Measurements from ENCODE around the gene MYO1H.
A peak's percentile ranks its signal among the peaks of the same experiment; 100 is the strongest.
"Not testable (repeated sequence)": the region's sequence is repeated elsewhere in the genome, so short reads cannot be mapped to it uniquely, and the experiment has no call there.

The MYO1H gene, protein sequence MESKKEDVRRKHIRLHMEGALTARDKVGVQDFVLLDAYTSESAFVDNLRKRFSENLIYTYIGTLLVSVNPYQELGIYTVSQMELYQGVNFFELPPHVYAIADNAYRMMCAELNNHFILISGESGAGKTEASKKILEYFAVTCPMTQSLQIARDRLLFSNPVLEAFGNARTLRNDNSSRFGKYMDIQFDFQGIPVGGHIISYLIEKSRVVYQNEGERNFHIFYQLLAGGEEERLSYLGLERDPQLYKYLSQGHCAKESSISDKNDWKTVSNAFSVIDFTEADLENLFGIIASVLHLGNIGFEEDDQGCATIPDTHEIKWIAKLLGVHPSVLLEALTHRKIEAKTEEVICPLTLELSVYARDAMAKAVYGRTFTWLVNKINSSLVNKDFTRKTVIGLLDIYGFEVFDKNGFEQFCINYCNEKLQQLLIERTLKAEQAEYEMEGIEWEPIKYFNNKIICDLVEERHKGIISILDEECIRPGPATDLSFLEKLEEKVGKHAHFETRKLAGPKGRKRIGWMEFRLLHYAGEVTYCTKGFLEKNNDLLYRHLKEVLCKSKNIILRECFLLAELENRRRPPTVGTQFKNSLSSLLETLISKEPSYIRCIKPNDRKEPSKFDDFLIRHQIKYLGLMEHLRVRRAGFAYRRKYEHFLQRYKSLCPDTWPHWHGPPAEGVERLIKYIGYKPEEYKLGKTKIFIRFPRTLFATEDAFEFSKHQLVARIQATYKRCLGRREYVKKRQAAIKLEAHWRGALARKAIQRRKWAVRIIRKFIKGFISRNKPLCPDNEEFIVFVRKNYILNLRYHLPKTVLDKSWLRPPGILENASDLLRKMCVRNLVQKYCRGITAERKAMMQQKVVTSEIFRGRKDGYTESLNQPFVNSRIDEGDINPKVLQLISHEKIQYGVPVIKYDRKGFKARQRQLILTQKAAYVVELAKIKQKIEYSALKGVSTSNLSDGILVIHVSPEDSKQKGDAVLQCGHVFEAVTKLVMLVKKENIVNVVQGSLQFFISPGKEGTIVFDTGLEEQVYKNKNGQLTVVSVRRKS

DNA sequence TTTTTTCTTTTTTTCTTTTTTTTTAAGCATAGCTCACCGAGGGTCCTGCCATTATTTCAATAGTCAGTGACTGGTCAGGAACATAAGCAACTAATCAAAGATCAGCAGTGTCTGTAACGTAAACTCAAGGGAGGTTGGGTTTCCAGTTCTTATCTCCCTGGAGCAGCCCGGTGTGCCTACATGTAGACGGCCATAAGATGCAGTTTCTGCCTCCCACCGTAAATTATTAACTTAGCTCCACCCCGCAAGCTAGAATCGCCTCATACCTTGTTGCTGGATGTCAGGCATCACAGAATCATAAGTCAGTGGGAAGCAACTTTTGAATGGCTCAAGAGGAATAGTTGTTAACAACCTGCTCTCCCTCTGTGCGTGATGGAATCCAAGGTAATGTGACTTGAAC lies at the start of gene MYO1H:
MYO1H (plus strand) TSS at position 312 of the 400 bp plus-strand sequence; CDS start at position 373, 61 bp downstream.
- Mint-ChIP-seq H3K27ac (no peak within 1 kb of the TSS), H3K36me3 (ENCODE audit: low read depth) (no peaks in the 10 kb centered on the region), H3K9me3 (peaks cover 2% of the 10 kb centered on the region), H3K27me3 (peaks cover 34% of the 10 kb centered on the region), H3K4me3 (no peak within 1 kb of the TSS), H3K4me1 (ENCODE audit: low read depth) (no peaks in the 10 kb centered on the region)
- DNase-seq = no peak

GRCh38 chr12:109299849-109300248 lies 47.9 kb upstream of the MYO1H start:
- H3K27ac Mint-ChIP-seq = no peak overlapping the region
- DNase-seq = no peak
- no peaks in the 10 kb centered on the region for H3K9me3 Mint-ChIP-seq
- H3K36me3 Mint-ChIP-seq (ENCODE audit: low read depth) = no peaks in the 10 kb centered on the region
- no peaks in the 10 kb centered on the region for H3K4me1 Mint-ChIP-seq (ENCODE audit: low read depth)
- no peak overlapping the region for H3K4me3 Mint-ChIP-seq
- H3K27me3 Mint-ChIP-seq = peaks cover 31% of the 10 kb centered on the region

GRCh38 chr12:109301643-109302168 lies 46.0 kb upstream of the MYO1H start:
- no peak for DNase-seq
- Mint-ChIP-seq H3K36me3 (ENCODE audit: low read depth) (no peaks in the 10 kb centered on the region), H3K27ac (no peak overlapping the region), H3K4me3 (no peak overlapping the region), H3K4me1 (ENCODE audit: low read depth) (no peaks in the 10 kb centered on the region), H3K9me3 (no peaks in the 10 kb centered on the region), H3K27me3 (peaks cover 39% of the 10 kb centered on the region)

- no peaks in the 10 kb centered on the region for H3K36me3 Mint-ChIP-seq (ENCODE audit: low read depth)
- H3K4me3 Mint-ChIP-seq = no peak overlapping the region
- H3K27me3 Mint-ChIP-seq = peaks cover 41% of the 10 kb centered on the region
- H3K4me1 Mint-ChIP-seq (ENCODE audit: low read depth) = no peaks in the 10 kb centered on the region
- DNase-seq = no peak
- H3K9me3 Mint-ChIP-seq = no peaks in the 10 kb centered on the region
- H3K27ac Mint-ChIP-seq = no peak overlapping the region
Measured at GRCh38 chr12:109302358-109302757, 45.3 kb upstream of the MYO1H start.

DNA sequence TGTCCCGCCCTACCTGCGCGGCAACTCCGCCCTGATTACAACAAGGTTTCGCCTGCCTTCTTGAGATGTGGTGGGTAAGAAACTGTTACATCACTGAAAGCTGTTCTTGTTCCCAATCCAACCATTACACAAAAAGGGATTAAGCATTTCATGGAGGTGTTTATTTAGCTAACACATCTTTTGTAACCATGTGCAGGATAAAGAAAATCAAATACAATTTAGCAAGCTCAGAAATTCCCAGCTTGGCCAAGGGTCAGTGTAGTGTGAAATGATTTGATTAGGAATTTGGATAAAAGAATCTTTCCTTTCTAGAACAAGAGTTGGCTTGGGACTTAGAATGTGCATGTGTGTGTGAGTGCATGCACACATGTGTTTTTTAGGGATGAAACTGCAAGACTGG lies 44.9 kb upstream of the MYO1H start:
- Mint-ChIP-seq H3K4me3 (no peak overlapping the region), H3K27me3 (peaks cover 46% of the 10 kb centered on the region), H3K4me1 (ENCODE audit: low read depth) (no peaks in the 10 kb centered on the region), H3K27ac (no peak overlapping the region), H3K9me3 (no peaks in the 10 kb centered on the region), H3K36me3 (ENCODE audit: low read depth) (no peaks in the 10 kb centered on the region)
- no peak for DNase-seq

GRCh38 chr12:109304485-109304884 lies 43.2 kb upstream of the MYO1H start:
- Mint-ChIP-seq H3K4me1 (ENCODE audit: low read depth) (peaks cover 4% of the 10 kb centered on the region), H3K27ac (no peak overlapping the region), H3K27me3 (peaks cover 61% of the 10 kb centered on the region), H3K36me3 (ENCODE audit: low read depth) (no peaks in the 10 kb centered on the region), H3K9me3 (no peaks in the 10 kb centered on the region), H3K4me3 (no peak overlapping the region)
- no peak for DNase-seq

DNA sequence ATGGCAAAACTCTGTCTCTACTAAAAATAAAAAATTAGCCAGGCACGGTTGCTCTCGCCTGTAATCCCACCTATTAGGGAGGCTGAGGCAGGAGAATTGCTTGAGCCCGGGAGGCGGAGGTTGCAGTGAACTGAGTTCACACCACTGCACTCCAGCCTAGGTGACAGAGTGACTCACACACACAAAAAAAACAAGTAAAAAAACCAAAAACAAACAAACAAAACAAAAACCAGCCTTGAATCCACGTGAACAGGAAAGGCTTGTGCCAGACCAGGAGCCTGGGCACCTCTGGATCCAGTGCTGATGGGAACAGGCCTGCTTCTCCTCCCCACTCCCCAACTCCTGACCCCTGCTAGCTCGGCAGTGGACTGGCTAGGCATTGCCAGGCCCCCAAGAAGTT lies 42.2 kb upstream of the MYO1H start:
- no peak overlapping the region for H3K27ac Mint-ChIP-seq
- H3K36me3 Mint-ChIP-seq (ENCODE audit: low read depth) = no peaks in the 10 kb centered on the region
- no peaks in the 10 kb centered on the region for H3K9me3 Mint-ChIP-seq
- H3K4me3 Mint-ChIP-seq = no peak overlapping the region
- H3K27me3 Mint-ChIP-seq = peaks cover 67% of the 10 kb centered on the region
- peaks cover 9% of the 10 kb centered on the region for H3K4me1 Mint-ChIP-seq (ENCODE audit: low read depth)
- no peak for DNase-seq

DNA sequence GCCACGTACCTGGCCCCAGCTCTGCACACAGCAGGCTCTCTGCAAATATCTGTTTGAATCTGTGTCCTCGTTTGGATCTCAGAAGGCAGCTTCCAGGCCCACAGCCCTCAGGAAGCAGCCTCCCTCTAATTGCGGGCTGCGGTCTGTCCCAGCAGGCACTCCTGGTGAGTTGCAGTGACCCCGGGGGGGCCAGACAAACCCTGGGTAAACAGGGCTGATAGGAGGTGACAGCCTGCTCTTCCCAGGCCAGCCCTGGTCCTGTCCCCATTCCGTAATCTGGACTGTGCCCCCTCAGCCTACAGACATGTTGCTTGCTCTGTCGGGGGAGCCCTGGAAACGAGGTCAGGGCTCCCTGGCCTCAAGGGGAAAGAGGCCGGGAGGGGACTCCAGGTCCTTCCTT lies 40.6 kb upstream of the MYO1H start:
- H3K4me1 Mint-ChIP-seq (ENCODE audit: low read depth) = peaks cover 13% of the 10 kb centered on the region
- no peak overlapping the region for H3K27ac Mint-ChIP-seq
- peaks cover 81% of the 10 kb centered on the region for H3K27me3 Mint-ChIP-seq
- no peak for DNase-seq
- H3K4me3 Mint-ChIP-seq = no peak overlapping the region
- no peaks in the 10 kb centered on the region for H3K9me3 Mint-ChIP-seq
- H3K36me3 Mint-ChIP-seq (ENCODE audit: low read depth) = no peaks in the 10 kb centered on the region

GRCh38 chr12:109308534-109309380 lies 38.9 kb upstream of the MYO1H start, which contains the start of gene FOXN4:
FOXN4 (minus strand) TSS chr12:109309284; CDS start chr12:109308321, 963 bp downstream.
- no peak within 1 kb of the TSS for H3K27ac Mint-ChIP-seq
- no peaks in the 10 kb centered on the region for H3K36me3 Mint-ChIP-seq (ENCODE audit: low read depth)
- peaks cover 85% of the 10 kb centered on the region for H3K27me3 Mint-ChIP-seq
- peak within 1 kb of the TSS; percentile 73 for H3K4me3 Mint-ChIP-seq
- DNase-seq = no peak
- no peaks in the 10 kb centered on the region for H3K9me3 Mint-ChIP-seq
- peaks cover 13% of the 10 kb centered on the region for H3K4me1 Mint-ChIP-seq (ENCODE audit: low read depth)

DNA sequence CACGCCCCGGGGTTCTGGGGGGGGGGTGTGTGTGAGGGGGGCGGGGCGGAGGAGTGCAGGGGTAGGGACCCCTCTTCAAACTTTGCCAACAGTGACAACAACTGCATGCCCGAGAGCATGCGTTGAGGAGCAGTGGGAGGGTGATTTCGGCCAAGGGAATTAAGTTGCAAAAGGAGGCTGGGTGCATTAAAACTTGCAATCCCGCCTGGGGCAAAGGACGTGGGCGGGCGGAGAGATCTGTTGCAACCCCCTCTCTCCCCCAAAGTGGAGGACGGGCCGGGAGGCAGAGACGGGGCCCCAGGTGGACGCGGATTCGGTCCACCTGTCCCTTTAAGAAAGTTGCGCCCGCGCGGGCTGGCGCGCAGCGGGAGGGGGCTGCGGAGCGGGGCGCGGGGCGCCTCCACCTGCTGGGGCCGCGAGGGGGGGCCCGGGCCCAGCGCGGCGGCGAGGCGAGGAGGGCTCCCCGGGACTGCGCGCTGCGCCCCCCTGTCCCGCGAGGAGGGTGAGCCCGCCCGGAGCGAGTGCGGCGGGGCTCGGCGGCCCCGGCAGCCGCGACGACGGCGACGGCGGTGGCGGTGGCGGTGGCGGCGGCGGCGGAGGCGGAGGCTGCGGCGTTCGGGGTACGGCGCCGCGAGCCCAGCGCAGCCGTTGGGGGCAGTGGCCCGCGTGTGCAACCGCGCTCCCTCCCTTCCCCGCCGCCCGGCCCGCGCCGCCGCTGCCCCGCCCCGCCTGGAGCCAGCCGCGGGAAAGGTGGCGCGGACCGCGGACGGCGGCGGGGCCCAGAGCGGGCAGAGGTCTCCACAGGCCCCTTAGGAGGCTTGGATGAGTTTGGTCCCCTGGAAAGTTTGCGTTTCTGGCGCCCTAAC lies 38.1 kb upstream of the MYO1H start:
- H3K4me3 Mint-ChIP-seq = peak overlapping the region; percentile 73
- H3K27ac Mint-ChIP-seq = no peak overlapping the region
- H3K27me3 Mint-ChIP-seq = peaks cover 88% of the 10 kb centered on the region
- peaks cover 13% of the 10 kb centered on the region for H3K4me1 Mint-ChIP-seq (ENCODE audit: low read depth)
- no peaks in the 10 kb centered on the region for H3K36me3 Mint-ChIP-seq (ENCODE audit: low read depth)
- H3K9me3 Mint-ChIP-seq = no peaks in the 10 kb centered on the region
- DNase-seq = peak; percentile 36

DNA sequence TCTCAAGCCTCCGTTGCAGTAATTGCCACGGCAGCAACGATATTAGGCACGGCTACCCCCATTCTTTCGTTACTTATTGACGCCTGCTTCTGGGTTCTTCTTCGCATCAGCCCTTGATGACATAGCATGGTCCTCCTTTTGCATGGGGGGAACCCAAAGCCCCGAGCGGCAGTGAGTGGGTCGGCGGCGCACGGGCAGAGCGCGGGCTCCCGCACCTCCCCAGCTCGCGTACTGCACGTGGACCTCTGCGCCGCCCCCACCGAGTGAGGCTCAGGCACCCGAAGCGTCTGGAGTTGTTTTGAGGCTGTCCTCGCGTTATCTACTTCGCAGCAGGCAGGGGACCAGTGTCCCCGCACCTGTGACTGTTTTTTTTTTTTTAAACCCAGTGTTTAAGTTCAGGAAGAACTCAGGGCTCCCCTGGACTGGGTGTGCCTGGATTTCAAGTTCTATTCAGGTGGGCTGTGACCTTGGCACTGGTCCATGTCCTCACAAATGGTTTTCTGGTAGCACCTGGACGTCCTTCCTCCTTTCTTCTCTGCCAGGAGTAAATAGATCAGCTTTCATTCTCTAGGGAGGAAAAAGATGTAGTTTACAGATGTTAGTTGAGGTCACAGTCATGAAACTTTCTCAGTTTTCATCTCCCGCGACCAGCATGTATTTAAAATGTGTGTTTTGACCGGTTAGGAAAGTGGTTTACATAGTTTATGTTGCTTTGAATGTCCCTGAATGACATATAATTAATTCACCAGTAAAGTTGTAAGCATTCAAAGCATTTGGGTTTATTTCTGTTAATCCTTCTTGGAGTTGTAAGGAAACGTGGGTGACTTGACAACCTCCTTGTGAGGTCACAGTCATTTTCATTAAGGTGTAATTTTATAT lies 37.2 kb upstream of the MYO1H start:
- no peaks in the 10 kb centered on the region for H3K36me3 Mint-ChIP-seq (ENCODE audit: low read depth)
- H3K27me3 Mint-ChIP-seq = peaks cover 82% of the 10 kb centered on the region

GRCh38 chr12:109321294-109321693 lies 26.4 kb upstream of the MYO1H start:
- H3K27ac Mint-ChIP-seq; H3K9me3 Mint-ChIP-seq; H3K36me3 Mint-ChIP-seq (ENCODE audit: low read depth); H3K4me3 Mint-ChIP-seq; DNase-seq; H3K4me1 Mint-ChIP-seq (ENCODE audit: low read depth): not testable (repeated sequence)
- H3K27me3 Mint-ChIP-seq = peaks cover 33% of the 10 kb centered on the region

More for the DNA sequence above, 37.2 kb upstream of the MYO1H start:
- H3K9me3 Mint-ChIP-seq = no peaks in the 10 kb centered on the region
- no peak overlapping the region for H3K27ac Mint-ChIP-seq
- peak; percentile 40 for DNase-seq
- H3K4me3 Mint-ChIP-seq = peak overlapping the region; percentile 66
- H3K4me1 Mint-ChIP-seq (ENCODE audit: low read depth) = peaks cover 13% of the 10 kb centered on the region
